PC-3 (cell line): ENCODE results near the gene BBS7. TPM values are rescaled to one million over a fixed set of nuclear protein-coding genes. Genes with fewer than 3 reads are reported as not detected.
A peak's percentile ranks its signal among the peaks of the same experiment; 100 is the strongest.

Experiments used
- ATAC-seq: fragments of 200-7000 bp; cut with Tn5 transposase; 2 replicates; pipeline ENCODE4 v1.9.1; 2020; ENCODE audit warnings: mild to moderate bottlenecking, moderate library complexity
- Bru-seq: library from RNA; stranded (reverse); fragments of 400-500 nt; gene quantifications from one replicate; lab custom pipeline; 2021; lab: Mats Ljungman, UMichigan
- BruChase-seq, 2 experiments: library from RNA; stranded (reverse); fragments of 400-500 nt; gene quantifications; one replicate each; lab custom pipeline; 2021; lab: Mats Ljungman, UMichigan
- BruUV-seq: library from RNA; stranded (reverse); fragments of 400-500 nt; replicated peaks from 2 replicates; lab custom pipeline; 2021; lab: Mats Ljungman, UMichigan
- CTCF ChIA-PET: fragments of 300-600 bp; sonication (Branson Sonifier 250); formaldehyde crosslinking; loops from one replicate; lab custom pipeline; 2022; ENCODE audit warnings: antibody characterized with exemption; lab: Charles Lee
- POLR2A ChIA-PET: fragments of 300-600 bp; sonication (Branson Sonifier 250); formaldehyde crosslinking; loops from one replicate; lab custom pipeline; 2022; ENCODE audit warnings: antibody characterized with exemption; ENCODE audit not compliant: unreplicated experiment; lab: Charles Lee
- DNase-seq: peaks from one replicate; pipeline ENCODE4 v3.0.0-alpha.2; 2015
- H2AFZ ChIP-seq: fragments of 300-600 bp; sonication (generic); 2 replicates; pipeline ENCODE4 v1.6.0; 2016; ENCODE audit warnings: antibody characterized with exemption, low read length
- H3F3A ChIP-seq: fragments of 300-600 bp; sonication (generic); one replicate; pipeline ENCODE4 v1.6.0; 2017; ENCODE audit warnings: antibody characterized with exemption, low read length, control low read depth, mild to moderate bottlenecking; ENCODE audit not compliant: unreplicated experiment
- H3K27ac ChIP-seq: fragments of 300-600 bp; sonication (generic); 2 replicates; pipeline ENCODE4 v1.5.1; 2016; ENCODE audit warnings: mild to moderate bottlenecking, low read length
- H3K27me3 ChIP-seq: fragments of 300-600 bp; sonication (generic); 2 replicates; pipeline ENCODE4 v1.6.1; 2016; ENCODE audit warnings: low read length, mixed read lengths
- H3K36me3 ChIP-seq: fragments of 300-600 bp; sonication (generic); 2 replicates; pipeline ENCODE4 v1.6.1; 2016; ENCODE audit warnings: low read depth, mixed run types, low read length, mixed read lengths
- H3K4me1 ChIP-seq: fragments of 300-600 bp; sonication (generic); 2 replicates; pipeline ENCODE4 v1.5.1; 2016; ENCODE audit warnings: low read length; ENCODE audit not compliant: insufficient read depth
- H3K4me2 ChIP-seq: fragments of 300-600 bp; sonication (generic); 2 replicates; pipeline ENCODE4 v1.6.0; 2016; ENCODE audit warnings: low read length
- H3K4me3 ChIP-seq: fragments of 300-600 bp; sonication (generic); 2 replicates; pipeline ENCODE4 v1.5.1; 2016; ENCODE audit warnings: mild to moderate bottlenecking, low read length, mixed read lengths
- H3K79me2 ChIP-seq: fragments of 300-600 bp; sonication (generic); 2 replicates; pipeline ENCODE4 v1.6.1; 2017; ENCODE audit warnings: low read length, mixed read lengths
- H3K9ac ChIP-seq: fragments of 300-600 bp; sonication (generic); 2 replicates; pipeline ENCODE4 v1.6.0; 2016; ENCODE audit warnings: mild to moderate bottlenecking, low read length
- H3K9me2 ChIP-seq: fragments of 300-600 bp; sonication (generic); replicated peaks from 2 replicates; pipeline ENCODE4 v1.6.1; 2016; ENCODE audit warnings: mixed run types, low read length, mixed read lengths
- H3K9me3 ChIP-seq: fragments of 300-600 bp; sonication (generic); 2 replicates; pipeline ENCODE4 v1.6.1; 2016; ENCODE audit warnings: low read length, mixed read lengths
- H4K20me1 ChIP-seq: fragments of 300-600 bp; sonication (generic); 2 replicates; pipeline ENCODE4 v1.6.1; 2016; ENCODE audit warnings: low read length, mixed read lengths
- EZH2 ChIP-seq: fragments of 300-600 bp; sonication (generic); IDR thresholded peaks from one replicate; pipeline ENCODE4 v1.6.1; 2017; ENCODE audit warnings: antibody characterized with exemption, mild to moderate bottlenecking, low read length; ENCODE audit not compliant: unreplicated experiment
- EZH2phosphoT487 ChIP-seq: fragments of 300-600 bp; sonication (generic); IDR thresholded peaks from 2 replicates; pipeline ENCODE4 v1.6.1; 2018; ENCODE audit warnings: mild to moderate bottlenecking, antibody characterized with exemption, low read length, borderline replicate concordance
- intact Hi-C: fragments of 100-400 bp; cut with micrococcal nuclease; formaldehyde crosslinking; loops from 2 replicates; pipeline ENCODE4 v1.9.0; 2023
- long read RNA-seq: library from polyadenylated mRNA; unstranded; transcript quantifications from one replicate; pipeline ENCODE4 v2.0.0, GENCODE V29; 2021; ENCODE audit not compliant: unreplicated experiment
- total RNA-seq: library from RNA; depleted of rRNA; stranded (reverse); fragments of >200 nt; gene quantifications from 2 replicates; pipeline ENCODE4 v1.2.3, GENCODE V29; 2014; rRNA removed
- TF ChIP-seq, protein P1 (sequence below): fragments of 300-600 bp; sonication (generic); conservative IDR thresholded peaks from 2 replicates; pipeline ENCODE4 v1.5.1; 2017; ENCODE audit warnings: antibody characterized with exemption, low read depth, mild to moderate bottlenecking, low read length

Gene BBS7, protein sequence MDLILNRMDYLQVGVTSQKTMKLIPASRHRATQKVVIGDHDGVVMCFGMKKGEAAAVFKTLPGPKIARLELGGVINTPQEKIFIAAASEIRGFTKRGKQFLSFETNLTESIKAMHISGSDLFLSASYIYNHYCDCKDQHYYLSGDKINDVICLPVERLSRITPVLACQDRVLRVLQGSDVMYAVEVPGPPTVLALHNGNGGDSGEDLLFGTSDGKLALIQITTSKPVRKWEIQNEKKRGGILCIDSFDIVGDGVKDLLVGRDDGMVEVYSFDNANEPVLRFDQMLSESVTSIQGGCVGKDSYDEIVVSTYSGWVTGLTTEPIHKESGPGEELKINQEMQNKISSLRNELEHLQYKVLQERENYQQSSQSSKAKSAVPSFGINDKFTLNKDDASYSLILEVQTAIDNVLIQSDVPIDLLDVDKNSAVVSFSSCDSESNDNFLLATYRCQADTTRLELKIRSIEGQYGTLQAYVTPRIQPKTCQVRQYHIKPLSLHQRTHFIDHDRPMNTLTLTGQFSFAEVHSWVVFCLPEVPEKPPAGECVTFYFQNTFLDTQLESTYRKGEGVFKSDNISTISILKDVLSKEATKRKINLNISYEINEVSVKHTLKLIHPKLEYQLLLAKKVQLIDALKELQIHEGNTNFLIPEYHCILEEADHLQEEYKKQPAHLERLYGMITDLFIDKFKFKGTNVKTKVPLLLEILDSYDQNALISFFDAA
- total RNA-seq, result 5.2 and 10.1 TPM in 2 replicates
- Bru-seq, nascent RNA, result percentile 51 among the genes with signal in this experiment
- percentile 50 among the genes with signal in this experiment for BruChase-seq, experiment 1, labeled RNA remaining after a 6-hour chase
- BruChase-seq, experiment 2, labeled RNA remaining after a 2-hour chase, result percentile 51 among the genes with signal in this experiment
- long read RNA-seq, transcript BBS7-201 (19 exons, 3,752 nt), result major isoform, 9 of 26 reads
- long read RNA-seq, partial matches to known transcripts, result 3 of 26 reads
- long read RNA-seq, other reads (novel, unspliced or antisense), result 9 of 26 reads

DNA sequence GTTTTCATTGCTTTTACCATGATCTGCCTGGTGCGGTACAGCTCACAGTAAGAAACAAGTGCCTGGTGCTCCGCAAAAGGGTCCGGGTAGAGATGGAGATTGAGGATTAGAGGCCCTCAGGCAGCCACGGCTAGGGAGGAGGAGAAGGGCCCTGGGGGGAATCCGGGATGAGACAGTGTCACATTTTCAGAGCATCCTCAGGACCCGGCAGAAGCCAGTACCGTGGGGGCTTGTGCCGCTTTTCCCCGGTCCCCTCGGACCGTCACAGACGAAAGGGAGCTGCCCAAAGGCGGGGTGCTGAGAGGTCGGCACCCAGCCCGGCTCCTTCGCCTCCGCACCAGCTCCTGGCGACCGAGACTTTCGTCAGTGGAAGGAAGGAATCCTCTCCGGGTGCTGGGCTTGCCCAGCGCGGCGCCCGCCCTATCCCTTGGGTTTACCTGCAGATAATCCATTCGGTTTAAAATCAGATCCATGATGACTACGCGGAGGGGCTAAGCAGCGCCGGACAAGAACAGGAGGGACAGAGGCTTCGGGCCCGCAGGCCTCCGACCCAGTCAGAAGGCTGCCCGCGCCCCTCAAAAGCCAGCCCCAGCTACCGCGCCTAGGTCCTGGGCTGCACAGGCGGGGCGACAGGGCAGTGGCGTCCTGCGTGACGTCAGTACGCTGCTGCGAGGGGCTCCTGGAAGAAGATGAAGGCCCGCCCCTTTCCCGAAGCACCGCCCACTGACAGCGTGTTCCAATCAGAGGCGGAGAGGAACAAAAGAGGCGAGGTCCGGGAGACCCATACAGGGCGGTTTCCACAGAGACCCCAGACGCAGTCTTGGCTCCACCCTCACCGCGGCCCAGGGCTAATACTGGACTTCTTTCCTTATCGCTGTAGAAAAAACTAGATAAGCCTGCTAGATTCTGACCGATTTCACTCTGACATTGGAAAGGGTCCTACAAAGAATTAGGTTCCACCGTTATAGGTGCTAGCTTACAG lies at the start of gene BBS7:
TSS of gene BBS7 (minus strand) at position 634 of the 982 bp plus-strand sequence. CDS start at position 473, 161 bp downstream.
- TF ChIP-seq, protein P1, sequence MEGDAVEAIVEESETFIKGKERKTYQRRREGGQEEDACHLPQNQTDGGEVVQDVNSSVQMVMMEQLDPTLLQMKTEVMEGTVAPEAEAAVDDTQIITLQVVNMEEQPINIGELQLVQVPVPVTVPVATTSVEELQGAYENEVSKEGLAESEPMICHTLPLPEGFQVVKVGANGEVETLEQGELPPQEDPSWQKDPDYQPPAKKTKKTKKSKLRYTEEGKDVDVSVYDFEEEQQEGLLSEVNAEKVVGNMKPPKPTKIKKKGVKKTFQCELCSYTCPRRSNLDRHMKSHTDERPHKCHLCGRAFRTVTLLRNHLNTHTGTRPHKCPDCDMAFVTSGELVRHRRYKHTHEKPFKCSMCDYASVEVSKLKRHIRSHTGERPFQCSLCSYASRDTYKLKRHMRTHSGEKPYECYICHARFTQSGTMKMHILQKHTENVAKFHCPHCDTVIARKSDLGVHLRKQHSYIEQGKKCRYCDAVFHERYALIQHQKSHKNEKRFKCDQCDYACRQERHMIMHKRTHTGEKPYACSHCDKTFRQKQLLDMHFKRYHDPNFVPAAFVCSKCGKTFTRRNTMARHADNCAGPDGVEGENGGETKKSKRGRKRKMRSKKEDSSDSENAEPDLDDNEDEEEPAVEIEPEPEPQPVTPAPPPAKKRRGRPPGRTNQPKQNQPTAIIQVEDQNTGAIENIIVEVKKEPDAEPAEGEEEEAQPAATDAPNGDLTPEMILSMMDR, result no peak
- TF ChIP-seq EZH2phosphoT487, result no peak
- TF ChIP-seq EZH2, result no peak
- Histone ChIP-seq H3K9me2 (no peaks in the 10 kb centered on the region), H3K79me2 (no peaks in the 10 kb centered on the region), H3K9me3 (no peaks in the 10 kb centered on the region), H3K4me1 (no peaks in the 10 kb centered on the region), H3K27me3 (no peaks in the 10 kb centered on the region), H2AFZ (peak within 1 kb of the TSS; percentile 98), H3K27ac (peak within 1 kb of the TSS; percentile 29; the same call in 1 of the 2 replicates), H4K20me1 (no peaks in the 10 kb centered on the region), H3K4me2 (peak within 1 kb of the TSS; percentile 86), H3F3A (no peaks in the 10 kb centered on the region), H3K4me3 (peak within 1 kb of the TSS; percentile 94), H3K36me3 (peaks cover 12% of the 10 kb centered on the region), H3K9ac (peak within 1 kb of the TSS; percentile 80)
- ATAC-seq (peak; percentile 95), DNase-seq (peak; percentile 90)
- intact Hi-C loops, result no loop called here
- CTCF ChIA-PET, result no interaction called here
- BruUV-seq, result TSS peak; percentile 41
- POLR2A ChIA-PET, result interaction anchor here (0.6 to 0.7 kb wide), 4 partner anchors 80 to 1422 kb away, joined by 3 to 11 read pairs (median 4); no protein-coding TSS in a partner anchor

DNA sequence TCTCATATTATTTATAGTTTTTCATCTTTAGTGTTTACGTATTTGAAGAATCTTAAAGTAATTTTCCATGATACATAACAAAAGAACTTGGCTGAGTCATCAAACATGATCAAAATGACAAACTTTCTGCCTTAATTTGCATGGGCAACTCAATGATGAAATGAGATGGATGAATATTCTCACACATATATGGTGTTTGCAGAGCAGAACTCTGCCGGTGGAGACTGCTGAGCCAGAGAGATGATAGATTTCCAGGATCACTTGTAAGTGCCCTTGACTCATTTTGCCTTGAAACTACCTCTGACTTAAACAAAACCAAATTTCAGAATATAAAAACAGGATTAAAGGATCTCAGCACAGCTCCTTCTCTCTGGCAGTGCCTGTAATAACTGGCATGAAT lies 43.4 kb upstream of the BBS7 start:
- H3K79me2 ChIP-seq, result no peaks in the 10 kb centered on the region
- H2AFZ ChIP-seq, result no peak overlapping the region
- H3K9ac ChIP-seq, result no peak overlapping the region
- no peaks in the 10 kb centered on the region for H4K20me1 ChIP-seq
- intact Hi-C loops, result no loop called here
- TF ChIP-seq, protein P1, result no peak
- TF ChIP-seq EZH2, result no peak
- no peak for TF ChIP-seq EZH2phosphoT487
- H3F3A ChIP-seq, result no peaks in the 10 kb centered on the region
- no peaks in the 10 kb centered on the region for H3K4me1 ChIP-seq
- no peak overlapping the region for H3K4me3 ChIP-seq
- ChIA-PET CTCF (no interaction called here), POLR2A (no interaction called here)
- 0 out of 2 replicates have a peak, but pooled peaks cover 6% of the 10 kb centered on the region for H3K27me3 ChIP-seq
- no peaks in the 10 kb centered on the region for H3K9me2 ChIP-seq
- H3K27ac ChIP-seq, result no peak overlapping the region
- ATAC-seq (no peak), DNase-seq (no peak)
- H3K9me3 ChIP-seq, result no peaks in the 10 kb centered on the region
- BruUV-seq, result no TSS peak
- no peak overlapping the region for H3K4me2 ChIP-seq
- no peaks in the 10 kb centered on the region for H3K36me3 ChIP-seq
